ENCODE data around the gene WNT16. TPM values are rescaled to one million over a fixed set of nuclear protein-coding genes. Genes with fewer than 3 reads are reported as not detected.
A peak's percentile ranks its signal among the peaks of the same experiment; 100 is the strongest.

Gene WNT16
- total RNA-seq, 4 donors from 2014 or later, result not detected

- ATAC-seq (ENCODE audit: low FRiP score) (no peak), DNase-seq (ENCODE audit: low spot score) (no peak)
- TF ChIP-seq, protein P1, sequence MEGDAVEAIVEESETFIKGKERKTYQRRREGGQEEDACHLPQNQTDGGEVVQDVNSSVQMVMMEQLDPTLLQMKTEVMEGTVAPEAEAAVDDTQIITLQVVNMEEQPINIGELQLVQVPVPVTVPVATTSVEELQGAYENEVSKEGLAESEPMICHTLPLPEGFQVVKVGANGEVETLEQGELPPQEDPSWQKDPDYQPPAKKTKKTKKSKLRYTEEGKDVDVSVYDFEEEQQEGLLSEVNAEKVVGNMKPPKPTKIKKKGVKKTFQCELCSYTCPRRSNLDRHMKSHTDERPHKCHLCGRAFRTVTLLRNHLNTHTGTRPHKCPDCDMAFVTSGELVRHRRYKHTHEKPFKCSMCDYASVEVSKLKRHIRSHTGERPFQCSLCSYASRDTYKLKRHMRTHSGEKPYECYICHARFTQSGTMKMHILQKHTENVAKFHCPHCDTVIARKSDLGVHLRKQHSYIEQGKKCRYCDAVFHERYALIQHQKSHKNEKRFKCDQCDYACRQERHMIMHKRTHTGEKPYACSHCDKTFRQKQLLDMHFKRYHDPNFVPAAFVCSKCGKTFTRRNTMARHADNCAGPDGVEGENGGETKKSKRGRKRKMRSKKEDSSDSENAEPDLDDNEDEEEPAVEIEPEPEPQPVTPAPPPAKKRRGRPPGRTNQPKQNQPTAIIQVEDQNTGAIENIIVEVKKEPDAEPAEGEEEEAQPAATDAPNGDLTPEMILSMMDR (IDR thresholded peaks at IDR 0.05), result no peak
These were observed 1.1 kb upstream of the WNT16 start for GRCh38 chr7:121327671-121328070.

- ATAC-seq (ENCODE audit: low FRiP score) (peak; percentile 10), DNase-seq (ENCODE audit: low spot score) (no peak)
- TF ChIP-seq, protein P1 (IDR thresholded peaks at IDR 0.05), result no peak
These were observed 622 bp downstream of the WNT16 start for GRCh38 chr7:121329191-121330052.

- ATAC-seq (ENCODE audit: low FRiP score), result peak; percentile 37
- DNase-seq (ENCODE audit: low spot score), result no peak
- TF ChIP-seq, protein P1 (IDR thresholded peaks at IDR 0.05), result no peak
These were observed 1.4 kb downstream of the WNT16 start for GRCh38 chr7:121330053-121330833.

DNA sequence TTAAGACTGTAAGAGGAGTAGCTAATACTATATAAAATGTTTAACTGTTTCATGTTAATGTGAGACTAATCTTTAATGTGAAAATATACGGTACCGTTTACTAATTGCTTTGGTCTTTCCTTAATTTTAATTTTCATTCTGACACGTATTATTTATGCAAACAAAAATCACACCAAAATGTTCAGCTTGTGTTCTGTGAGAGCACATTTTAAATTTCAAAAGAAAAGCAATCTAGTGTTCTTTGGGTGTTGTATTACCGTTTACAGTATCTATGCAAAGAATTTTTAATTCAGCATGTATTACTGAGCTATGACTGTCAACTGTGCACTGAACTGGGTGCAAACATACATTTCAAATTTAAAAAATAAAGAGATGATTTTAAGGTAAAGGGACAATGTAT, 2.2 kb downstream of the WNT16 start:
- TF ChIP-seq, protein P1 (IDR thresholded peaks at IDR 0.05), result no peak
- ATAC-seq (ENCODE audit: low FRiP score) (no peak), DNase-seq (ENCODE audit: low spot score) (no peak)

DNA sequence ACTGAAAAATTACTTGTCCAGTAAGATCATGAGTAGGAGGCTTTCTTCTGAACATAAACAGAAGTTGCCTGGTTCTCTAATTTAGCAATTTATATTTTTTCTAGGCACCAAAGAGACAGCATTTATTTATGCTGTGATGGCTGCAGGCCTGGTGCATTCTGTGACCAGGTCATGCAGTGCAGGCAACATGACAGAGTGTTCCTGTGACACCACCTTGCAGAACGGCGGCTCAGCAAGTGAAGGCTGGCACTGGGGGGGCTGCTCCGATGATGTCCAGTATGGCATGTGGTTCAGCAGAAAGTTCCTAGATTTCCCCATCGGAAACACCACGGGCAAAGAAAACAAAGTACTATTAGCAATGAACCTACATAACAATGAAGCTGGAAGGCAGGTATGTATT, 2.8 kb downstream of the WNT16 start:
- ATAC-seq (ENCODE audit: low FRiP score) (no peak), DNase-seq (ENCODE audit: low spot score) (no peak)

GRCh38 chr7:121334376-121334775, 5.6 kb downstream of the WNT16 start:
- TF ChIP-seq, protein P1 (IDR thresholded peaks at IDR 0.05), result no peak
- DNase-seq (ENCODE audit: low spot score) (no peak), ATAC-seq (ENCODE audit: low FRiP score) (no peak)

More for the DNA sequence above, 2.8 kb downstream of the WNT16 start:
- TF ChIP-seq, protein P1 (IDR thresholded peaks at IDR 0.05), result no peak
